Mucosa of stomach (tissue), 1 donor: ENCODE data around the gene GPR156.

Experiments
- H3K27me3 ChIP-seq: one replicate; pipeline ENCODE4 v1.7.0; 2013; ENCODE audit warnings: mild to moderate bottlenecking, low read length; ENCODE audit not compliant: control insufficient read depth, insufficient read depth
- H3K36me3 ChIP-seq: one replicate; pipeline ENCODE4 v1.7.0; 2013; ENCODE audit warnings: low read length; ENCODE audit not compliant: control insufficient read depth, insufficient read depth
- H3K4me1 ChIP-seq: one replicate; pipeline ENCODE4 v1.7.0; 2013; ENCODE audit warnings: mild to moderate bottlenecking, low read length; ENCODE audit not compliant: control insufficient read depth, insufficient read depth
- H3K4me3 ChIP-seq: one replicate; pipeline ENCODE4 v1.7.0; 2013; ENCODE audit warnings: low read length
- H3K9ac ChIP-seq: one replicate; pipeline ENCODE4 v1.7.0; 2013; ENCODE audit warnings: mild to moderate bottlenecking, low read length, moderate library complexity
- H3K9me3 ChIP-seq: one replicate; pipeline ENCODE4 v1.7.0; 2013; ENCODE audit warnings: mild to moderate bottlenecking, low read length, moderate library complexity; ENCODE audit not compliant: control insufficient read depth
- donor health status: Pancreatic carcinoma.

Gene GPR156

DNA sequence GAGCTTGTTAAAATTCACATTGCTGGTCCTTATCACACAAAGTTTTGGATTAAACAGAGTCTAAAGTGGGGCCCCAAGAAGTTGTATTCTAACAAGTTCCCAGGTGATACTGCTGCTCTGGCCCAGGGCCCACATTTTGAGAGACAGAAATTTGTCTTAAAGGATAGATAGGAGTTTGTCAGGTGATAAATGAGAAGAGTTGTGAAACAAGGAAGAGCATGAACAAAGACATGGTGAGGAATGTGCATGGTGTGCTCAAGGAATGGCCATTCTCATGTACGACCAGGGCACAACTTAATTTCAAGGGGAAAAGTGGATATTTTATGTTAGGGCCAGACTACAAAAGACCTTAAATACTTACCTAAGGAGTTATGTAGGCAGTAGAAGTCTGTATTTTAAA is 75.6 kb downstream of the GPR156 start:
- H3K27me3 ChIP-seq = no peaks in the 10 kb centered on the region
- no peaks in the 10 kb centered on the region for H3K9me3 ChIP-seq
- no peak overlapping the region for H3K9ac ChIP-seq
- H3K4me3 ChIP-seq = no peak overlapping the region
- H3K4me1 ChIP-seq = no peaks in the 10 kb centered on the region
- H3K36me3 ChIP-seq = no peaks in the 10 kb centered on the region

DNA sequence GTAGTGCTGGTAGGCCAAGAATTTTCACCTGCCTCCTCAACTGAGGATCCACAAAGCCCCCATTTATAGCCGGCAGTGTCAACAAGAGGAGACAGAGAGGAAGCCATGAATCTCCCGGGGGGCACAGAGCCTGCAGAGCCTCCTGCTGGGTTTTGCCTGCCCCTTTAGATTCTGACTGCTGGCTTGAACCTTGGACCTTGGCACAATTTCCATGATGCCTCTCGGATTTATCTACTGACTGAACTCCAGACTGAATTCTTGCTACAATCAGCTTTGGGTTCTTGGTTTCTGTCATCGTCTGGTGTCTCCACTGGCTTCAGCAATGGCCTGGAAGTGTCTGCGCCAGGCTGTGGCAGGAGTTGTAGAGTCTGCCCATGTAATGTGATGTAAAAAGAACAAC is 80.7 kb downstream of the GPR156 start:
- H3K36me3 ChIP-seq = no peaks in the 10 kb centered on the region
- H3K4me3 ChIP-seq = no peak overlapping the region
- no peak overlapping the region for H3K9ac ChIP-seq
- H3K9me3 ChIP-seq = no peaks in the 10 kb centered on the region
- no peaks in the 10 kb centered on the region for H3K27me3 ChIP-seq
- H3K4me1 ChIP-seq = no peaks in the 10 kb centered on the region

DNA sequence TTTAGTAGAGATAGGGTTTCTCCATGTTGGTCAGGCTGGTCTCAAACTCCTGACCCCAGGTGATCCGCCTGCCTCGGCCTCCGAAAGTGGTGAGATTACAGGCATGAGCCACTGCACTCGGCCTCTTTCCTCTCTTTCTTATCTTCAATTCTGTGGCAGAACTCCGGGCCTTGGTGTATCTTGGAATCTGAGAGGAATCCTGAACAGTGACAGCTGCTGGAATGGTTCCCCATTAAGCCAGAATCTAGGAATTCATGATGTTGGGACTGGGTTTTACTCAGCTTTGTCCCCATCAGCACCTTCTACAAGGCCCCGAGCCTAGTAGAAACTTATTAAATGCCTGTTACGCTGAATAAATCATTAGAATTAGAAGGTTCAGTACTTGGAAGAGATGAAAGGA is 81.4 kb downstream of the GPR156 start:
- Histone ChIP-seq H3K9me3 (no peaks in the 10 kb centered on the region), H3K9ac (no peak overlapping the region), H3K27me3 (no peaks in the 10 kb centered on the region), H3K36me3 (no peaks in the 10 kb centered on the region), H3K4me1 (no peaks in the 10 kb centered on the region), H3K4me3 (no peak overlapping the region)

DNA sequence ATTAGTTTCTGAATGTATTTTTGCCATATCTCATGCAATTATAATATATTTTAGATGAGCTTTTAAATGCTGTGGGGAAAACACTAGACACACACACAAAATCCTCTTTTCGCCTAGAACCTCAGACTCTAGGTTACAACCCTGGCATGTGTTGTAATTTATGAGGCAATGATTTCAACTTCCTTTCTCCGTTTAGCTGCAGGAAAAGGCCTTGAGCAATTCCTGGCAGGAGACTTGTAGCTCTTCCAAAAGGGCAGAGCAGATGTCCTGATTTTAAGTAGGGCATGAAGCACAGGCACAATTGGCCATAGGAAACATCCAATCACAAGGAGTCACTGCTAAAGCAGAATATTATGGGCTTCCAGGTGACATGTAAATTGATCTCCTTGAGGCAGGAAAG is 82.0 kb downstream of the GPR156 start:
- no peaks in the 10 kb centered on the region for H3K4me1 ChIP-seq
- H3K4me3 ChIP-seq = no peak overlapping the region
- H3K36me3 ChIP-seq = no peaks in the 10 kb centered on the region
- H3K9ac ChIP-seq = no peak overlapping the region
- H3K9me3 ChIP-seq = no peaks in the 10 kb centered on the region
- no peaks in the 10 kb centered on the region for H3K27me3 ChIP-seq

DNA sequence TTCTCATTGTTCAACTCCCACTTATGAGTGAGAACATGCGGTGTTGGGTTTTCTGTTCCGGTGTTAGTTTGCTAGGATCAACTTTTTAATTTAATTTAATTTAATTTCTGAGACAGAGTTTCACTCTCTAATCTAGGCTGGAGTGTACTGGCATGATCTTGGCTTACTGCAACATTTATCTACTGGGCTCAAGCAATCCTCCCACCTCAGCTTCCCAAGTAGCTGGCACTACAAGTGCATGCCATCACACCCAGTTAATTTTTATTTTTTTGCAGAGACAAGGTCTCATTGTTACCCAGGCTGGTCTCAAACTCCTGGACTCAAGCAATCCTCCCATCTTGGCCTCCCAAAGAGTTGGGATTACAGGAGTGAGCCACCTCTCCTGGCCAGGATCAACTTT is 82.7 kb downstream of the GPR156 start:
- no peak overlapping the region for H3K9ac ChIP-seq
- H3K4me3 ChIP-seq = no peak overlapping the region
- H3K9me3 ChIP-seq = no peaks in the 10 kb centered on the region
- H3K4me1 ChIP-seq = no peaks in the 10 kb centered on the region
- no peaks in the 10 kb centered on the region for H3K36me3 ChIP-seq
- H3K27me3 ChIP-seq = no peaks in the 10 kb centered on the region

DNA sequence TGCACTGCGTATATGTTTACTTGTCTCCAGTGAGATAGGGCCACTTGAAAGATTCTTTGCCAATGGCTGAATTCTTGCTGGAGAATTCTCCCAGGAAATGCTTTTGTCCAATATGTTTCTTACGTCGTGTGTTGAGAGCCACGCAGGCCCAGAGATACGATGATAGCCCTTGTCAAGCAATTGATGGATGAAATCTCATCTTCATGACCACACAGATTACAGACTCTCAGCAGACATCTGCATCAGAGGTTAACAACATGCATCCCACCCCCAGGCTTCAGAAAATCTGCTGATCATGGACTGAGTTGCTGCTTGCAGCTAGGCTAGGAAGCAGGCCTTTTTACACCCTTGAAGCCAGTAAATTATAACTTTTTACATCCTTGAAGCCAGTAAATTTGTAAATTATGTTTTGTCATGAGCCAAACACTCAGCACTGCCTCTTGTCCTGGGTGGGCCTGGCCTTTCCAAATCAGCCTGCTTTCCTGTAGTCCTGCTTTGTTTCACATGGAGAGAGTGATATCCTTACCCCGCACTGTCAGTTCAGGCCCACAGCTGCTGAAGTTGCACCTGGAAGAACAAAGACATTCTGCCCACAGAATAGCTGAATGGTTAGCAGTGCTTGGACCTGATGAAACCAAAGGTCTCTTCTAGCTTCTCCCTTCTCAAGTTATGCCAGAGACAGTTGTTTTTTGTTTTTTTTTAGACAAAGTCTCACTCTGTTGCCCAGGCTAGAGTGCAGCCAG is 84.4 kb downstream of the GPR156 start:
- no peaks in the 10 kb centered on the region for H3K27me3 ChIP-seq
- no peaks in the 10 kb centered on the region for H3K9me3 ChIP-seq
- H3K4me3 ChIP-seq = no peak overlapping the region
- no peaks in the 10 kb centered on the region for H3K36me3 ChIP-seq
- H3K9ac ChIP-seq = no peak overlapping the region
- H3K4me1 ChIP-seq = no peaks in the 10 kb centered on the region

DNA sequence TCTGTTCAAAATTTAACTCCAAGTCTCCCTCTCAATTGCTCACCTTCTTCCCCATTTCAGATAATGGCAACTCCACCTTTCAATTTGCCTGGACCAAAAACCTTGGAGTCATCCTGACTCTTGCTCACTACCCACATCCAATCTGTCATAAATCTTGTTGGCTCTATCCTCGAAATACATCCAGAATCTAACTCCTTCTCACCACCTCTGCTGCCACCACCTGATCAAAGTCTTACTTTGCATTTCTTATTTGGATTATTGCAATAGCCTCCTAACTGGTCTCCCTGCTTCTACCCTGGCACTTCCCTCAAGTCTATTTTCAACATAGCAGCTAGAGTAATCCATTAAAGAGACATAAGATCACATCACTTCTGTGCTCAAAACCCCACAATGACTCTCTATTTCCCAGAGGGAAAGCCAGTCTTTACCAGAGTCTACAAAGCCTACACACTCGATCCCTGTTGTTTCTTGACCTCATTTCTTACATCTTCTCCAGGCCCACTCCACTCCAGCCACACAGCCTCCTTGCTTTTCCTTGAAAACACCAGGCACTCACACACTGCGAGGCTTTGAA is 86.6 kb downstream of the GPR156 start:
- H3K9me3 ChIP-seq = no peaks in the 10 kb centered on the region
- no peak overlapping the region for H3K4me3 ChIP-seq
- H3K4me1 ChIP-seq = no peaks in the 10 kb centered on the region
- no peaks in the 10 kb centered on the region for H3K27me3 ChIP-seq
- H3K9ac ChIP-seq = no peak overlapping the region
- no peaks in the 10 kb centered on the region for H3K36me3 ChIP-seq

DNA sequence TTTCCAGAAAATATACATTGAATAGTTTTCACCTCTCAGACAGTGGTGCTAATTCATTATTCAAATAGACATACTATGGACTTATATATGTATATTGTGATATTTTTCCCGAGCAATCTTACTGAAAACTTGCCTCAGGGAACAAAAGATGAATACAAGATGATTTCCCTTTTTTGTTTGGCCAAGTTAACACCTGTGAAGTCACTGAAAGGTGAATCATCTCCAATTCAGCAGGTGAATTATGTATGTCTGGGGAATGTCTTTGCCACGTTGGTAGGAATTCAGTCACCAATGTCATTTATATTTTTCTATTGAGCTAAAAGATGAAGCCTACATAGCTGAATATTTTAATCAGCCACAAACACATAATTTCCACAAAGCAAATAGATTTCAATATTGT is 88.2 kb downstream of the GPR156 start:
- Histone ChIP-seq H3K4me3 (no peak overlapping the region), H3K27me3 (no peaks in the 10 kb centered on the region), H3K36me3 (no peaks in the 10 kb centered on the region), H3K4me1 (no peaks in the 10 kb centered on the region), H3K9me3 (no peaks in the 10 kb centered on the region), H3K9ac (no peak overlapping the region)

DNA sequence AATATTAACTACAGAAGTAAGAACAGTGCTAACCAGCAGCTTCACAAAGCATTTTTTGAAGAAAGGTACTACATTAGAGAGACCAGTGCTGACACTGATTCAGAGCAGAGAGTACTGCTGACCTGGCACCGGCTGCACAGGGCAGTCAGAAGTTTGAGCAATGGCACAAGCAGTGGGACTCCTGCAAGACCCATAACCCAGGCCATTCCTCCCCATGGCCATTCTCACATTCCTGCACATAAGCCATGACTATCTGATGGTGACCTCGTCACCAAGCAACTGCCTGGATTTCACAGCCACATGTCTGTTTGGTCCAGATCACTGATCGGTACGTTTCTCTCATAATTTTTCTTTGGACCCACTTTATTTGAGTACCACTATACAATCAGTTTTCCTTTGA is 88.7 kb downstream of the GPR156 start:
- H3K4me1 ChIP-seq = no peaks in the 10 kb centered on the region
- H3K4me3 ChIP-seq = no peak overlapping the region
- no peak overlapping the region for H3K9ac ChIP-seq
- no peaks in the 10 kb centered on the region for H3K36me3 ChIP-seq
- H3K9me3 ChIP-seq = no peaks in the 10 kb centered on the region
- no peaks in the 10 kb centered on the region for H3K27me3 ChIP-seq

DNA sequence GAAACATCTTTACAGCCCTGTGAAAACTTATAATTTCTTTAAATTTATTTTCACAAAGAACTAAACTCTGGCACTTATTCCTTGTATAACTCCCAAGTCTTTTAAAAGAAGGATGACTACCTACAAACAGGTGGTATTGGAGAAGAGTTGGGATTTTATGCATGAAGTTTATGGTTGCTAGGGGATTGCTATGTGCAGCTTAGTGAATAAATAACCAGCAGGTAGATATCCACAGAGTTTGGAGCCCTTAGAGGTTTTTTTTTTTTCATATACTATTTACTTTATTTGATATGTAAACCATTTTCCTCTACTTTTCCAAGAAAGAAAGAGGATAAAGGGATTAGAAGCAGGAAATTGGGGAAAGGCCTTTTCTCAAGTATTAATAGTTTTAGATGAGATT is 91.5 kb downstream of the GPR156 start:
- Histone ChIP-seq H3K9ac (no peak overlapping the region), H3K27me3 (no peaks in the 10 kb centered on the region), H3K4me3 (no peak overlapping the region), H3K4me1 (no peaks in the 10 kb centered on the region), H3K36me3 (no peaks in the 10 kb centered on the region), H3K9me3 (no peaks in the 10 kb centered on the region)

DNA sequence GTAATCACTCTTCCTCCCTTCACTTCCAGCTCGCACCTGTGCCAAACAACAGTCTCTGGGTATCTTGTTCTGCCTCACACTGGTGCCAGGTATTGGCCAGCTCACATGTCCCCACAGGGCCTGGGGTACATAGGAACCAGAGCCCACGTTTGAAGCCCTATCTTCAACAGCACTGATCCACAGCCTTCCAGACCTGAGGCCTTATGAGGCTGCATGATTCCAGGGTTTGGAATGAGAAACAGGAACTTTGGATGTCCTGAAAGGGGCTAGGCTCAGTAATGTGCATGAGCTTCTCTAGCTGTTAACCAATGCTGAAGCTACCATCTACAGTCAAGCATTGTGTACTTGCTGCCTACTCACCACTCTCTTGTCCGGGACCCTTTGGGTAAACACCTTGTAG is 92.4 kb downstream of the GPR156 start:
- H3K27me3 ChIP-seq = no peaks in the 10 kb centered on the region
- no peaks in the 10 kb centered on the region for H3K36me3 ChIP-seq
- no peaks in the 10 kb centered on the region for H3K9me3 ChIP-seq
- H3K4me3 ChIP-seq = no peak overlapping the region
- no peak overlapping the region for H3K9ac ChIP-seq
- H3K4me1 ChIP-seq = no peaks in the 10 kb centered on the region

DNA sequence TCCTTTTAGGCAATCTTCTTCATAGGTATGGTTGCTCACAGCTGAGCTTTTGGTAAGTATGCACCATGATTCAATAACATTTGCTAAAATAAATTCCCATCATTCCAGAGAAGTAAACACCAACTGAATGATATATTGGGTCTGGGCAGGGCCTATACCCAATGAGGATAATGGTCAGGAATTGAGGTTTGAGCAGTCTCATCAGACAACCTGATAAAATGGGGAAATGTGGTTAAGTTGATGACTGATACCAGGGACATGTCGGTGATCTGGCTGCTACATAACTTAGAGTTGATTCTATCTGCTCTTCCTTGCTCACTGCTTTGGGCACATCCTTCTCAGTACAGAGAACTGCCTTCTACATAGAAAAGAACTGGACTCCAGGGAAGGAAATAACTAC is 92.9 kb downstream of the GPR156 start:
- no peak overlapping the region for H3K9ac ChIP-seq
- no peak overlapping the region for H3K4me3 ChIP-seq
- H3K9me3 ChIP-seq = no peaks in the 10 kb centered on the region
- H3K27me3 ChIP-seq = no peaks in the 10 kb centered on the region
- H3K36me3 ChIP-seq = no peaks in the 10 kb centered on the region
- no peaks in the 10 kb centered on the region for H3K4me1 ChIP-seq
